ENCODE measurements around the gene TET2.

DNA sequence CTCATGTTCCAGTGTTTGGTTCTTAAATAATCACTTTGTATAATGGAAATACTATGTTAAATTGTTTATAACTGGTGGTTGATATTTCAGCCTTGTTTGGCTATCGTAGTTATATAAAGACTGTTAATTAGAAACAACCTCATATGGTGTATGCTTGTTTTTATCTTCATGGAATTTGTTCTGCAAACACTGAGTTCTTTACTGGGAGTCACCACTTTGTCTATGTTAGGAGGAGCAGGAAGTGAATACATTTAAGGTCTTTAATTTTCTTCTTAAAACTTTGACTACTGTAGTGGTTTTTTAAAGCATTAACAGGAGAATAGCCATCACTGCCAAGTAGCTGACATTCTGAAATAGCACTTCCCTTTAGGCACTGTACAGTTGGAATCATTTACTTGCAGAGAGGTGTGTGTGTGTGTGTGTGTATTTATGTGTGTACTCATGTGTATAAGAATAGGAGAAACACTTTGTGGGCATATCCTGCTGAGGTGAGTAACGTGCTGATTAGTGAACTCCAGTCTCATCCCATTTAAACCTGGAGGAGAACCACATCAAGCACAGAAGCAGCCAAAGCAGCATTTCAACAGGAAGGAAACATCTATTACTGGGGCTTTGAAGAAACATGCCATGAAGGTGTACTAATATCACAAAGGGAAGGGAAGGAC is 37.8 kb downstream of the TET2 start:
- TF ChIP-seq, protein P1, sequence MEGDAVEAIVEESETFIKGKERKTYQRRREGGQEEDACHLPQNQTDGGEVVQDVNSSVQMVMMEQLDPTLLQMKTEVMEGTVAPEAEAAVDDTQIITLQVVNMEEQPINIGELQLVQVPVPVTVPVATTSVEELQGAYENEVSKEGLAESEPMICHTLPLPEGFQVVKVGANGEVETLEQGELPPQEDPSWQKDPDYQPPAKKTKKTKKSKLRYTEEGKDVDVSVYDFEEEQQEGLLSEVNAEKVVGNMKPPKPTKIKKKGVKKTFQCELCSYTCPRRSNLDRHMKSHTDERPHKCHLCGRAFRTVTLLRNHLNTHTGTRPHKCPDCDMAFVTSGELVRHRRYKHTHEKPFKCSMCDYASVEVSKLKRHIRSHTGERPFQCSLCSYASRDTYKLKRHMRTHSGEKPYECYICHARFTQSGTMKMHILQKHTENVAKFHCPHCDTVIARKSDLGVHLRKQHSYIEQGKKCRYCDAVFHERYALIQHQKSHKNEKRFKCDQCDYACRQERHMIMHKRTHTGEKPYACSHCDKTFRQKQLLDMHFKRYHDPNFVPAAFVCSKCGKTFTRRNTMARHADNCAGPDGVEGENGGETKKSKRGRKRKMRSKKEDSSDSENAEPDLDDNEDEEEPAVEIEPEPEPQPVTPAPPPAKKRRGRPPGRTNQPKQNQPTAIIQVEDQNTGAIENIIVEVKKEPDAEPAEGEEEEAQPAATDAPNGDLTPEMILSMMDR (conservative IDR thresholded peaks at IDR 0.05; ENCODE audit: low read length): no peak
- no peak for TF ChIP-seq EZH2phosphoT487 (IDR thresholded peaks at IDR 0.05; ENCODE audit: borderline replicate concordance, low read depth, low read length)
